Hematopoietic multipotent progenitor cell treated with erythropoietin and hydrocortisone succinate and interleukin-3 and kit ligand, for 15 days (in vitro differentiated cells): ENCODE measurements around the gene DDX3X.
A peak's percentile ranks its signal among the peaks of the same experiment; 100 is the strongest.
"Not testable (repeated sequence)": the region's sequence is repeated elsewhere in the genome, so short reads cannot be mapped to it uniquely, and the experiment has no call there.

Source experiments
- DNase-seq: peaks from one replicate; pipeline ENCODE4 v3.0.0-alpha.2; 2015; ENCODE audit warnings: low spot score

The DDX3X gene

GRCh38 chrX:41373989-41374606 lies 40.1 kb downstream of the DDX3X start:
- DNase-seq: no peak

DNA sequence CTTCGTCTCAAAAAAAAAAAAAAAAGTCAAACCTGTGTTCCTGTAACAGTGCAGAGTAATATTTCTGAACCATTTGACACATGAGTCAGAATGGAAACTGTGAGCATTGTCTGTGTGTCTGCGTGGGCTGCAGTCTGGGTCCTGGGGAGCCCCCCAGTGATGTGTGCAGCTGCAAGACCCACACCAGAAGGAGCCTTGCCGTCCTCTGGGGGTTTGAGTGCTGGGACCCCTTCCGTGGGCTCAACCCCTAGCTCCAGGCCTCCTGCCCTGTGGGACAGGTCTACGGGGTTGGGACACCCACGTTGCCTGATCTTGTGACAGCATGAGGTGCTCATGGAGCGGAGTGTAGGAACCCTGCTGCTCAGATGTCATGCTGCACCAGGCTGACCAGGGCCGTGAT lies 43.7 kb downstream of the DDX3X start:
- no peak for DNase-seq

GRCh38 chrX:41381685-41382084 lies 47.7 kb downstream of the DDX3X start:
- DNase-seq: no peak

DNA sequence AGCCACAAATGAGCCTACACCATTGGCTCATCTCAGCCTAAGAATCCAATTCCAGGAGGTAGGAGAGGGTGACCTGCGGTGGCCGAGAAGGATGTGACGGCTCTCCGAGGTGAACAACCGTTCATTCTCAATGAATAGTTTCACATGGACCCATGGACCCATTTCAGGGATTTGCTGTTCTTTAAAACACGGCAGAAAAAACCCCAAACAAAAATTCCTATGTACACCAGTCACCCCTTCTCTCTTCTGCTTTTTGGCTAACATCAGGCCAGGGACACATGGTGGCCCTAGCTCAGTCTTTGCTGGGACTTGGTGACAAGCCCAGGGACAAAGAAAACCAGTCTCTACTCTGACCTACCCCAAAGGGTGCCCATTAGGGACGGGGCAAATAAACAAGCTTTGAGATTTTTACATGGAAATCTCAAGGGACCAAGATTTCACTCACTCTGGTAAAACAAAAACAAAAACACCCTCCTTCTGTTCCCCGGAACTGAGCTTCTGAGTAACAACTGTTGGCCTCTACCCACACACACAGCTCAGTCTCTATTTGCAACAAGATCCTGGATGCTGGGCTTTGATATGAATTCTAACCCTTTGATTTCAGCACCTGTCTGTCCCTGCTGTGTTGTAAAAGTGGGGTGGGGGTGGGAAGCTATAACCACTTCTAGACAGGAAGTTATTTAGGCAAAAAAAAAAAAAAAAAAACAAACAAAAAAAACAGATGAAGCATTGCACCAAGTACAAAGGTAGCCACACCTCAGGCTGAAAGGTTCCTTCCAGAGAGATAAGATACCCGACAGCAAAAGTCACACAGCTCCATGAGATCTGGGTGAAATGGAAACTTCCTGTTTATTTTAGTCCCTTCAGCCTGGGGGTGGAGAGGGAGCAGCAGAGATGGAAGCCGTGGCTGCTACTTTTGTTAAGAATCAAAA lies 49.0 kb downstream of the DDX3X start:
- DNase-seq: no peak

GRCh38 chrX:41384051-41384705 lies 50.2 kb downstream of the DDX3X start:
- DNase-seq: peak; percentile 5

DNA sequence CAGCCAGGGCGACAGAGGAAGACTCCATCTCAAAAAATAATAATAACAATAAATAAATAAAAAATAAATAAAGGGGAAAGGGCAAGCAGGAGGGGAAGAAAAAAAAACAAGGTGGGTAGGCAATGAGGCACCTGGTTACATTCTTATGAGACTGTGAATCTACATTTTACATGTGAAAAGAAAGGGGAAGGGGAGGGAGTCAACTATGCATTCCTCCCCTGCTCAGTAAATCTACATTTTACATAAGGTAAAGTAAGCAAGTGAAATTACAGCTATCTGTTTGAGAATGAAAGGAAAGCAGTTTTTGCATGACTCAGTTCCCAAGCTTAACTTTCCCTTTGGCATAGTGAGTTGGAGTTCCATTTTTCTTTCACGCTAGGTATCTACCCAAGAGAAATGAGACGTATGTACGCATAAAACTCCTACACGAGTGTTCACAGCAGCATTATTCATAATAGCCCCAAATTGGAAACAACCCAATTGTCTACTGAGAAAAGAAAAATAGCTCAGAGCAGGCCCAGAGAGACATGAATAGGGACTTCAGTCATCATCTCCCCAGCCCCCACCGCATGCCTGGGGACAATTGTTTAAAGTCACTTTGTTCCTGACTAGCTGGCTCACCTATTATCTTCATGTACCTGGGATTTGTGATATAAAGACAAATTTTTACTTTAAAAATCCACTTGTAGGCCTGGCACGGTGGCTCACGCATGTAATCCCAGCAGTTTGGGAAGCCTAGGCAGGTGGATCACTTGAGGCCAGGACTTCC lies 52.4 kb downstream of the DDX3X start:
- no peak for DNase-seq

- DNase-seq: no peak
These were observed 54.6 kb downstream of the DDX3X start for GRCh38 chrX:41388543-41388942.

GRCh38 chrX:41389311-41389888 lies 55.4 kb downstream of the DDX3X start:
- DNase-seq: no peak

- DNase-seq: not testable (repeated sequence)
These were observed 56.6 kb downstream of the DDX3X start for GRCh38 chrX:41390576-41390975.

DNA sequence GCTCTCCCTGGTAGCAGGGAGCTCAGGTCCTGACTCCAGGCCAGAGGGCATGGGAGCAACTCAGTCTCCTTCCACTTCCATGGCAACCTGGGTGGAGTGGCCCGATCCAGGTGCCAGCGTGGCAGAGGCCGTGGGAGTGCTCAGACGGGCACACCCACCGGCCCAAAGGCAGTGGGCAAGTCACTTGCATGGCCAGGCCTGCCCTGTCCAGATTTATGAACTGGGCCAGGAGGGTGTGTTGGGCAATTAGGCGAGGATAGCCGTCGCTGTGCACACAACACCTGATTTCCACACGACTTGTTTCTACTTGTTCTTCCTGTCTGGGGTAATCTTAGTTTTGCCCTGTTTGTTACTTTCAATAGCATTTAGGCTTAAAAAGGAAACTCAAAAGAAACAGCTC lies 57.6 kb downstream of the DDX3X start:
- DNase-seq: no peak

DNA sequence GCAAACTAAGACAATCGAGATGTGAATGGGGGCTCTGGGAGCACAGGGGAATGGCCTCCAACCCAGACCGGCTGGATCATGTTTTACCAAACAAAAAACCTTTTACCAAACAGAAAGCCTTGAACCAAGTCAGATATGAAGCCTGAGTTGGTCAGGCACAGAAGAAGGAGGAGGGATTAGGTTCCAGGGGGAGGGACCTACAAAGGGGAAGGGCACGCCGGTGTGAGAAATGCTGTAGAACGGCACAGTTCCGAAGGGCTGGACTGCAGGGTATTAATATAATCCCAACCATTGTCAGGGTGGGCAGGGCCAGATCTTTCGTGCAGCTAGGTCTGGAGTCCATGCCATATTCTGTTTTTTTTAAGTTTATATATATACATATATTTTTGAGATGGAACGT lies 60.3 kb downstream of the DDX3X start:
- DNase-seq: no peak

DNA sequence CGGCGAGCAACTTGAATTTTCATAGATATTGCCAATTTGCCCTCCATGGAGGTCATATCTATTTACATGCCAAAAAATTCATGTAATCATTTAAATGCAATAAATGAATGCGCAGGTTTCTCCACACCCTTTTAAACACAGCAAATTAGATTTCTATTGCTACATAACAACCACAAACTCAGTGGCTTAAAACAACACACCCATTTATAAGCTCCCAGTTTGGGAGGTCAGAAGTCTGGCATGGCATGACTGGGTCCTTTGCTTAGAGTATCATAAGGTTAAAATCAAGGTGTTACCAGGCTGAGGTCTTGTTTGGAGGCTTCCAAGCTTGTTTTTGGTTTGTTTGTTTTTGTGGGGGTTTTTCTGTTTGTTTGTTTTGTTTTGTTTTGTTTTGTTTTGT lies 63.3 kb downstream of the DDX3X start:
- no peak for DNase-seq

GRCh38 chrX:41397768-41398167 lies 63.8 kb downstream of the DDX3X start:
- DNase-seq: no peak

DNA sequence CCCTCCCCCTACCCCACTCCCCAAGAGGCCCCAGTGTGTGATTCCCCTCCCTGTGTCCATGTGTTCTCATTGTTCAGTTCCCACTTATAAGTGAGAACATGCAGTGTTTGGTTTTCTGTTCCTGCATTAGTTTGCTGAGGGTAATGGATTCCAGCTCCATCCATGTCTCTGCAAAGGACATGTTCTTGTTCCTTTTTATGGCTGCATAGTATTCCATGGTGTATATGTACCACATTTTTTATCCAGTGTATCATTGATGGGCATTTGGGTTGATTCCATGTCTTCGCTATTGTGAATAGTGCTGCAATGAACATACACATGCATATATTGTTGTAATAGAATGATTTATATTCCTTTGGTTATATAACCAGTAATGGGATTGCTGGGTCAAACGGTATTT lies 68.6 kb downstream of the DDX3X start:
- not testable (repeated sequence) for DNase-seq

- no peak for DNase-seq
These were observed 71.6 kb downstream of the DDX3X start for GRCh38 chrX:41405551-41405950.

DNA sequence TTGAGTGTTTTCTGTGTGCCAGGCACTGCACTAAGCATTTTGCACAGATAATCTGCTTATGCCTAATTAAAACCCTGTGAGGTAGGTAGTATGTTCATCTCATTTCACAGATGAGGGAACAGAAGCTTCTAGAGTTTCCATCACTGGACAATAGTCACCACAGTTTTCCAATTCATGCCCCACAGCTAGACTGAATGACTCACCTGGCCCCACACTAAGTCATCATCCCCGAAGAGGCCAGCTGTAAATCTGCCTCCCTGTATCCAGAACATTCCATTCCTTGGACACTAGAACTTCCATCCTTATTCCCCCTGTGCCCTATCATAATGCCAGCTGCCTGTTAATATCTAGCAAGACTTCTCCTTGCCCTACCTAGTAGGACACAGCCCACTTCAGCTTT lies 72.2 kb downstream of the DDX3X start:
- no peak for DNase-seq

- no peak for DNase-seq
These were observed 73.9 kb downstream of the DDX3X start for GRCh38 chrX:41407816-41408215.

- DNase-seq: no peak
These were observed 74.6 kb downstream of the DDX3X start for GRCh38 chrX:41408576-41408975.

DNA sequence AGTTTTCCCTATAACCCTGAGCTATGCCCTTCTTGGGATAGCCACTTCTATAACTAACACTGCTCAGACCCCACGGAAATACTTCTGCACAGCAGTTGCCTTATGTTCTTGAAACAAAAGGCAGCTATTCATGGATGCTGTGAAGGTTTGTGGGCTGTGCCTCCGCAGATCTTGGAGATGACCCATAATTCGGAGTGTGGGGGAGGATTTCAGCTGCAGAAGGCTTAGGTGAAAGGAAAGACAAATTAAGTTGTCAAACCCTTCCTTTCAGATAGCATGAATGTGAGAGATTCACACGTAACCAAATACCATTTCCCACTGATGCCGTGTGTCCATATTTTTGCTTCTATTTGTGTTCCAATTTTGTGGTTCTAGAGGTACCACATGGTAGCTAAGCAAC lies 75.0 kb downstream of the DDX3X start:
- DNase-seq: no peak

- not testable (repeated sequence) for DNase-seq
These were observed 77.3 kb downstream of the DDX3X start for GRCh38 chrX:41411222-41411621.

GRCh38 chrX:41412261-41413081 lies 78.5 kb downstream of the DDX3X start:
- DNase-seq: no peak
